ENCODE results near the gene HNRNPAB.

HNRNPAB gene

DNA sequence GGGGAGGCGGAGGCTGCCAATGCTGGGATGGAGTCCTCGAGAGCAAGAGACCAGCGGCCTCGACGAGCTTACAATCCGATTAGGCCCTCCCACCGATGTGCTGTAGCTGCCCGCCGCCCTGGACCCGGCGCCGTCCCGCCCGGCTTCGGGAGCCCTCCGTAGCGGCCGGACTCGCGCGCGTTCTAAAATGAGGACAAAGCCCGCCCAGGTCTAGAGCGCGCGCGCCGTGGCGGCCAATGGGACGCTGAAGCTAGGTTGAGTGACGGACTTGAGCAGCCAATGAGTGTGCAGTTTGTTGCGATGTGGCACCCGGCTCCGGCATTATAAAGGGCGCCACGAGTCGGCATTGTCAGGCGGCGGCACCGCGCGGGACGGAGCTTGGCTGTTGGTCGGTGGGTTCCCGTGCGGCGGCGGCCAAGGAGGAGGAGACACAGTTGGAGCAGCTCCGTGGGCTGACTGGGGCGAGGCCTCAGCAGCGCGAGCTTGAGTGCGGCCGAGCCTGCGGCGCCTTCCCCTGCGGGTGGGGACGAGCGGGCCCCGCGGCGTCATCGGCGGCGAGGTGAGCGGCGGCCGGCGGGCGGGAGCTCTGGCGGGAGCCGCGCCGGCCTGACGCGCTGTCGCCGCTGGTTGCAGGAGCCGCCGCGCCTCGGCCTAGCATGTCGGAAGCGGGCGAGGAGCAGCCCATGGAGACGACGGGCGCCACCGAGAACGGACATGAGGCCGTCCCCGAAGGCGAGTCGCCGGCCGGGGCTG is at the start of gene HNRNPAB:
Gene HNRNPAB (plus strand): TSS at position 352 of the 753 bp plus-strand sequence. CDS start 305 bp downstream, at position 657.
- peak; percentile 96 for DNase-seq

GRCh38 chr5:178155065-178155464 is 49.3 kb upstream of the HNRNPAB start:
- no peak for DNase-seq

DNA sequence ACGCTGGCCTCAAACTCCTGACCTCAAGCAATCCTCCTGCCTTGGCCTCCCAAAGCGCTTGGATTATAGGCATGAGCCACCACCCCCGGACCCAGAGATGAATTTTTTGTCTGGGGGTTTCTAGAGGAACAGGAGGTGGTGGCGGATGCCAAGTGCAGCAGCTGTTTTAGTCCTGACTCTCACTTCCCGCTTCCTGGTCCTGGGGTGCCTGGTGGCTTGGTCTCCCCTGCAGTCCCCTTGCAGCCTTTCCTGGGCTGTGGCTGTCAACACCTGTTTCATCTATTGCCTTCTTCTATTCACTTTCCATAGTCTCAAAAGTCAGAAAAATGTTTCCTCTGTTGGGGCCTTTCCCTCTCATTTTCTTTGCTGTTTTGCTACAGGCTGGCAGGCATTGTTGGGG is 44.2 kb upstream of the HNRNPAB start:
- DNase-seq = no peak

DNA sequence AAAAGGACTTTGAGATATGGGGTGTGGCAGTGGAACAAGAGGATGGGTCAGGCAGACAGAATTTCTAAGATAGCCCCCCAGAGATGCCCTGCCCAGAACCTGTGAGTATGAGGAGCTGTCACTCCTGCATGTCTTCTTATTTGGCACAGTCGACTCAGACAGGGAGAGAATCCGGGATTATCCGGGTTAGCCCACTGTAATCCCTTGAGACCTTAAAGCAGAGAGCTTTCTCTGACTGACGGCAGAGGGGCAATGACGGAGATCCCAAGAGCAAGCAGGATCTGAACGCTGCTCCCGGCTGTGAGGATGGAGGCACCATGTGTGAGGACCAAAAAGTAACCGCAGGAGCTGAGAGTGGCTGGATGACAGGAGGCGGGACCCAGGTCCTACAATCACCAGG is 41.9 kb upstream of the HNRNPAB start:
- no peak for DNase-seq

- peak; percentile 90 for DNase-seq
These were observed 40.3 kb upstream of the HNRNPAB start for GRCh38 chr5:178163772-178164735.

DNA sequence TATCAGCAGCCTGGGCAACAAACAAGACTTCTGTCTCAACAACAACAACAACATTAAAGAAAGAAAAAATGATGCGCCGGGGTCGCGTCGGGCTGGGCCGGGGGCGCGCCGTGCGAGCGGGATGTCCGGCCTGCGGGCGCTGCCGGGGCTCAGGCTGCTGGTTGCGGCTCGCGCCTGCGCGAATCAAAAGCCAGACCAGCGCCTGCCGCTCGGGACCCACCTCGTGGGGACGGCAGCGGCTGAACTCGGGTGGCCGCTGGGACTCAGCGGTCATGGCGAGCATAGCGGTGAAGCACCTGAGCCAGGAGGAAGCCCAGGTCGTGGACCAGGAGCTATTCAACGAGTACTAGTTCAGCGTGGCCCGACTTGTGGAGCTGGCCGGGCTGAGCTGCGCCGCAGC is 38.8 kb upstream of the HNRNPAB start:
- DNase-seq = no peak

- DNase-seq = no peak
These were observed 33.9 kb upstream of the HNRNPAB start for GRCh38 chr5:178170455-178170854.

DNA sequence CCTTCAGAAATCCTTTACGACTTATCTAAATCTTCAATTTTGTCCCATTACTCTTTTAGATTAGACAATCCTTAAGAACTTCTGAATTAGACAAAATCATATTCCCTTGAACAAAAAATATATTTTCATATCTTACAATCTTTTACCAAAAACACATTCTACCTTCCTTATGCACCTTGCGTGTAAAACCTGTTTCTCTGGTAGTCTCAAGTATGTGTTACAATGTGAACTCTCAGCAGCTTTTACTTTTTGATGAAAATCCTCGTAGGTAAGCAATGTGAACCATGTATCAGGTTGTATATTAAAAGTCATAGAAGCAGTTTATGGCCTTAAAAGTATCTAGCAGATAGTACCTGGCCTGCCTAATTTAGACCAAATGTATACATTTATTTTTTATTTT is 29.9 kb upstream of the HNRNPAB start:
- DNase-seq = no peak

- no peak for DNase-seq
These were observed 27.5 kb upstream of the HNRNPAB start for GRCh38 chr5:178176791-178177190.

DNA sequence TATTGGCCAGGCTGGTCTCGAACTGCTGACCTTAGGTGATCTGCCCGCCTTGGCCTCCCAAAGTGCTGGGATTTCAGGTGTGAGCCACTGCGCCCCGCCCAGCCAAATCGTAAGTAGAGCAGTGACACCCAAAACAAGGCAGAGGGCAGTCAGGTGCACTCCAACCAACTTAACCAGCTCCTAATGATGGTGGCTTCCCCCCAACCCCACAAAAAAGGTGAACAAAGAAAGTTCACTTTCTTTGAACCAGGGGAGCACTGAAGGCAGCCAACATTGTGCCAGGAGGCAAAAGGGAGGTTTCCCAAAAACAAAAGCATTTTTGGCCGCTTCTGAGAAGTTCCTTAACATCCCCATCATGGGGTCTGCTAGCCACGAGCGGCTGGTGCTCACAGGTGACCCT is 26.8 kb upstream of the HNRNPAB start:
- DNase-seq = no peak

- no peak for DNase-seq
These were observed 24.0 kb upstream of the HNRNPAB start for GRCh38 chr5:178180141-178180863.

GRCh38 chr5:178182158-178182876 is 22.0 kb upstream of the HNRNPAB start:
- no peak for DNase-seq

DNA sequence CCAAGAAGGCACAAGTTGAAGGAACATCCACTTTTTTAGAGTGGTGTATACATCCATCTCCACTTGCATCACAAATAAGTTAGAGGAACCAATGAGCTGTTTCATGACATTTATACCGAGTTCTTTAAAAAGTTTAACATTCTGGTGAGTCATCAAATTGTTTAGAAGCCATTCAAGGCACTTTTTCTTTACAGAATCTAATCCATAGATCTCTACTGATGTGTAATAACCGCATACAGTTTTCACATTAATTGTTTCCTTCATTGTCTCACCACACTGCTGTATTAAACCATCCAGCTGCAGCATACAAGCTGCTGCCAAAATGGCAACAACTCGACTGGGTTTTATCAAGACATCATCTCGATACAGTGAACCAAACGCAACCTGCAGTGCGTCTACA is 17.9 kb upstream of the HNRNPAB start:
- DNase-seq = no peak

DNA sequence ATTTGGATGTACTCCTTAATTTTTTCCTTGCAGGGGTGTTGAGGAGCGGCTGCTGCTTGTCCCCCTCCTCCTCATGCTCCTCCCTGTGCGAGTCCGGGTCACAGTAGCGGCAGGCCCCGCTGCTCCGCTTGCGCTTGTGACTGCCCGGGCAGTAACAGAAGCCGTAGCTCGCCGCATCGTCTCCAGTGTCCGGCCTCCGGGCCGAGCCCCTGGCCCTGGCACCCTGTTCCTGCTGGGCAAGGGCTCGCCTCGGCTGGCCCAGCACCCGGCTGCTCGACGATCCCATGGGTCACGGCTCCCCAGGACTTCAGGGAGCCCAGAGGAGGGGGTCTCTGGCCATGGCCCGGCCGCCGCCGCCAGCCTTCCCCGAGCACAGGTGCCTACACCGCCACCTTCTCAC is 17.3 kb upstream of the HNRNPAB start, which contains the start of gene GMCL2:
Gene GMCL2 (minus strand): TSS at position 358 of the 400 bp plus-strand sequence. CDS start 72 bp downstream, at position 286.
- no peak for DNase-seq

DNA sequence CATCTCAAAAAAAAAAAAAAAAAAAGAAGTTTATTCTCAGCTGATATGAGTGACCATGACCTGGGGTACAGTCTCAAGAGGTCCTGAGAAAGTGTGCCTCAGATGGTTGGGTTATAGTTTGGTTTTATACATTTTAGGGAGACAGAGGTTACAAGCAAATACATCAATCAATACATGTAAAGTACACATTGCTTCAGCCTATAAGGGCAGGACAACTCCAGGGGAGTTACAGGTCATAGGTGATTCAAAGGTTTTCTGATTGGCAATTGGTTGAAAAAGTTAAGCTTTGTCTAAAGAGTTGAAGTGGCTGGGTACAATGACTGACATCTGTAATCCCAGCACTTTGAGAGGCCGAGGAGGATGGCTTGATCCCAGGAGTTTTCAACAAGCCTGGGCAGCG is 14.9 kb upstream of the HNRNPAB start:
- no peak for DNase-seq

DNA sequence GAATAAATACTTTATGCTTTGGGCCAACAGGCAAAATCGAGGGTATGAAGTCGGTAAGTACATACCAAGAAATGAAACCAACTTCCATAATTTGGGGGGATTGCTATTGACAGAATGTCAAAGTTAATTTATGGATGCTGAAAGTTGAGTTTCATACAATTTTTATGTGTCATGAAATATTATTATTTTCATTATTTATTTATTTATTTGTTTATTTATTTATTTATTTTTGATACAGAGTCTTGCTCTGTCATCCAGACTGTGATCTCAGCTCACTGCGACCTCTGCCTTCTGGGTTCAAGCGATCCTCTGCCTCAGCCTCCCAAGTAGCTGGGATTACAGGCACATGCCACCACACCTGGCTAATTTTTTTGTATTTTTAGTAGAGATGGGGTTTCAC is 12.7 kb upstream of the HNRNPAB start:
- no peak for DNase-seq

- no peak for DNase-seq
These were observed 12.1 kb upstream of the HNRNPAB start for GRCh38 chr5:178192244-178192643.

DNA sequence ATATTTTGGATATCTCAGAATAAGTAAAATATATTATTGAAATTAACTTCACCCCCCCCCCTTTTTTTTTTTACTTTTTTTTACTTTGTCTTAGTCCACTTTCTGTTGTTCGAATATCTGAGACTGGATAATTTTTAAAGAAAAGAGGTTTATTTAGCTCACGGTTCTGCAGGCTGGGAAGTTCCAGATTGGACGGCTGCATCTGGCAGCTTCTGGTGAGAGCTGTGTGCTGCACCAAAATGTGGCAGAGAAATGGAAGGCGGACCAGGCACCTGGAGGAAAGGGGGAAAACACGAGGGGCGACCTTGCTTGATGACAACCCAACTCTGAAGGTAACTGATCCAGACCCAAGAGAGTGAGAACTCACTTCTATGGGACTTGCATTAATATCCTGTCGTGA is 11.5 kb upstream of the HNRNPAB start:
- DNase-seq = no peak

- no peak for DNase-seq
These were observed 11.0 kb upstream of the HNRNPAB start for GRCh38 chr5:178193251-178193809.

GRCh38 chr5:178194026-178194425 is 10.3 kb upstream of the HNRNPAB start:
- DNase-seq = no peak

DNA sequence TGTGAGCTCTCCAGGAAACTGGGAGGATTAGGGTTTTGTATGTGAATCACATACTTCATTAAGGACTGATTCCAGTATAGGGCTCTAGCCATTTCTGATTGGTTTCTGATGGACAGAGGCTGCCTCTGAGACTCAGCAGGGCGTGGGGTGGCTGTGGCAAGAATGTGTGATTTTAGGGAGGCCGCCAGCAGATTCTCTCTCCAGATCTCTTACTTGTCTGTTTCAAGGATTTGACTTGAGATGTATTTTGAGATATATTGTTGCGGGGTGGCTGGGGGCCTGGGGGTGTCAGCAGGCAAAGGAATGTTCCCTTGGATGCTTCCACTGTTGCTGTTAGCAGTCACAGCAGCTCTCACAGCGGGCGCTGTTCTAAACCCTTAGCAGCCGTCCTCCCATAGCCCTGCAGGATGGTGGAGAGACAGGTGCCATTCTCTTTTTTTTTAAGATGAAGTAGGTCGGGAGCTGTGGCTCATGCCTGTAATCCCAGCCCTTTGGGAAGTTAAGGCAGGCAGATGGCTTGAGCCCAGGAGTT is 8.0 kb upstream of the HNRNPAB start:
- DNase-seq = no peak

- DNase-seq = no peak
These were observed 7.3 kb upstream of the HNRNPAB start for GRCh38 chr5:178196986-178197385.
